Parathyroid adenoma (tissue), 2 donors: Measurements from ENCODE around the gene MBIP.

Experiments
- H2AFZ ChIP-seq: fragments of 300-600 bp; sonication (generic); one replicate; pipeline ENCODE4 v1.7.0; 2017; ENCODE audit warnings: antibody characterized with exemption, mild to moderate bottlenecking
- H3K27ac ChIP-seq: fragments of 300-600 bp; sonication (generic); one replicate; pipeline ENCODE4 v1.7.0; 2017
- H3K27me3 ChIP-seq: fragments of 300-600 bp; sonication (generic); one replicate; pipeline ENCODE4 v1.7.0; 2017; ENCODE audit warnings: low read length; ENCODE audit not compliant: control insufficient read depth, insufficient read depth
- H3K36me3 ChIP-seq: fragments of 300-600 bp; sonication (generic); one replicate; pipeline ENCODE4 v1.7.0; 2017; ENCODE audit warnings: low read length; ENCODE audit not compliant: control insufficient read depth, insufficient read depth
- H3K4me1 ChIP-seq: fragments of 300-600 bp; sonication (generic); one replicate; pipeline ENCODE4 v1.7.0; 2017; ENCODE audit warnings: control low read depth
- H3K4me2 ChIP-seq: fragments of 300-600 bp; sonication (generic); one replicate; pipeline ENCODE4 v1.7.0; 2017; ENCODE audit warnings: low read length
- H3K4me3 ChIP-seq: fragments of 300-600 bp; sonication (generic); one replicate; pipeline ENCODE4 v1.7.0; 2017; ENCODE audit warnings: low read depth, low read length
- H3K79me2 ChIP-seq: fragments of 300-600 bp; sonication (generic); one replicate; pipeline ENCODE4 v1.7.0; 2017; ENCODE audit warnings: control low read depth
- H3K9ac ChIP-seq: fragments of 300-600 bp; sonication (generic); one replicate; pipeline ENCODE4 v1.7.0; 2017; ENCODE audit warnings: mild to moderate bottlenecking
- H3K9me3 ChIP-seq: fragments of 300-600 bp; sonication (generic); one replicate; pipeline ENCODE4 v1.7.0; 2017; ENCODE audit warnings: low read length; ENCODE audit not compliant: control insufficient read depth
- CTCF ChIP-seq: fragments of 300-600 bp; sonication (generic); IDR thresholded peaks from one replicate; pipeline ENCODE4 v1.7.0; 2017; ENCODE audit warnings: antibody characterized with exemption, mild to moderate bottlenecking
- donor health status: primary hyperparathyroidism.

The MBIP gene

GRCh38 chr14:36284971-36285595 lies 35.4 kb downstream of the MBIP start:
- H3K4me3 ChIP-seq = no peak overlapping the region
- no peaks in the 10 kb centered on the region for H3K9me3 ChIP-seq
- H3K4me1 ChIP-seq = no peaks in the 10 kb centered on the region
- TF ChIP-seq CTCF = no peak
- H3K79me2 ChIP-seq = no peaks in the 10 kb centered on the region
- no peak overlapping the region for H2AFZ ChIP-seq
- H3K9ac ChIP-seq = no peak overlapping the region
- H3K4me2 ChIP-seq = no peak overlapping the region
- H3K27me3 ChIP-seq = no peaks in the 10 kb centered on the region
- H3K27ac ChIP-seq = no peak overlapping the region
- no peaks in the 10 kb centered on the region for H3K36me3 ChIP-seq

- no peaks in the 10 kb centered on the region for H3K27me3 ChIP-seq
- no peak overlapping the region for H3K27ac ChIP-seq
- no peaks in the 10 kb centered on the region for H3K79me2 ChIP-seq
- H3K4me1 ChIP-seq = no peaks in the 10 kb centered on the region
- H3K4me3 ChIP-seq = no peak overlapping the region
- H3K4me2 ChIP-seq = no peak overlapping the region
- H3K36me3 ChIP-seq = no peaks in the 10 kb centered on the region
- no peak overlapping the region for H2AFZ ChIP-seq
- TF ChIP-seq CTCF = no peak
- H3K9me3 ChIP-seq = no peaks in the 10 kb centered on the region
- no peak overlapping the region for H3K9ac ChIP-seq
Observed at GRCh38 chr14:36281309-36281708, 39.1 kb downstream of the MBIP start.

GRCh38 chr14:36279306-36280190 lies 40.9 kb downstream of the MBIP start:
- no peaks in the 10 kb centered on the region for H3K27me3 ChIP-seq
- H3K4me3 ChIP-seq = no peak overlapping the region
- no peaks in the 10 kb centered on the region for H3K9me3 ChIP-seq
- H3K4me2 ChIP-seq = no peak overlapping the region
- H2AFZ ChIP-seq = no peak overlapping the region
- no peaks in the 10 kb centered on the region for H3K36me3 ChIP-seq
- TF ChIP-seq CTCF = no peak
- no peaks in the 10 kb centered on the region for H3K79me2 ChIP-seq
- no peaks in the 10 kb centered on the region for H3K4me1 ChIP-seq
- no peak overlapping the region for H3K27ac ChIP-seq
- H3K9ac ChIP-seq = no peak overlapping the region

- no peaks in the 10 kb centered on the region for H3K4me1 ChIP-seq
- no peak overlapping the region for H3K4me2 ChIP-seq
- H3K9me3 ChIP-seq = no peaks in the 10 kb centered on the region
- no peaks in the 10 kb centered on the region for H3K79me2 ChIP-seq
- no peak overlapping the region for H3K27ac ChIP-seq
- no peak overlapping the region for H3K9ac ChIP-seq
- no peak overlapping the region for H3K4me3 ChIP-seq
- TF ChIP-seq CTCF = no peak
- no peaks in the 10 kb centered on the region for H3K36me3 ChIP-seq
- H2AFZ ChIP-seq = no peak overlapping the region
- H3K27me3 ChIP-seq = peaks cover 10% of the 10 kb centered on the region
Observed at GRCh38 chr14:36275741-36276140, 44.7 kb downstream of the MBIP start.
